ENCODE results near the gene SLMAP.

- TF ChIP-seq POLR2A (IDR thresholded peaks at IDR 0.05; ENCODE audit: low read depth) (no peak), CTCF (IDR thresholded peaks at IDR 0.05) (no peak)
Measured at GRCh38 chr3:57972531-57973111, 216.5 kb downstream of the SLMAP start.

Measured in esophagus muscularis mucosa (tissue), 3 donors.